DMS79 (cell line): ENCODE results near the gene PARD3.
A peak's percentile ranks its signal among the peaks of the same experiment; 100 is the strongest.

Experiments
- DNase-seq: peaks from one replicate; lab custom pipeline; 2025; lab: John Stamatoyannopoulos, UW

Gene PARD3

DNA sequence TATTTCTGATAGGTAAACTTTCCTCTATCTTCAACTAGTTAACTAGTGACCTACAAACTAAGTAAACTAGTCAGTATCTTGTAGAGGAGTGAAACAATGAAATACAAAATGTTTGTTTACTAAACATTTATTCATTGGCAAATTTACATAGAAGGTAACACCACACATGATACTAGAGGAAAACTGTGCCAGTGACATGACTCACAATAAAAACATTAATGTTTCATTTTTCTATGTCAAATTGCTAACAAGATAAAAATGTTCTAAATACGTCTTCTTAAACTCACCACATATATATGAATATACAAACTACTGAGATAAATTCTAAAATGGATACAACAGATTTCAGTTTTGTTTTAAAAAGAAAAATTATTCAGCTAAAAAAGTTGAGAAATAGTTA is 471.3 kb downstream of the PARD3 start:
- DNase-seq: no peak

DNA sequence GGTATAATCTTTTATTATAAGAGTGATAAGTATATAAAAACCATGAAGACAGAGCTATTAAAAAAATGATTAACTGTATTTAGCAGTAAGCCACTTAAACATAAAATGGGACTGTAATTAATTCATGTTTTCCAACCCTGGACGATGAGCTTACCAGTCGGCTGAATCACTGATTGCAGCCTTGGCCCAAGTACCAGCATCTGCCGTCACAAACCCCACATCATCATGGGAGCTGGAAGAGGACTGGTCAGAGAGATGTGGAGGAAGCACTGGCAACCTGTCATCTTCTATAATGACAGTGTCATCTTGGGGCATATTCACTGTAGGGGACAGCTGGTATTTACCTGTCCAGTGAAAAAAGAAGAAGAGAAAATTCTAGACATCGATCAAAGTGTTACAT is 473.6 kb downstream of the PARD3 start:
- DNase-seq: no peak

DNA sequence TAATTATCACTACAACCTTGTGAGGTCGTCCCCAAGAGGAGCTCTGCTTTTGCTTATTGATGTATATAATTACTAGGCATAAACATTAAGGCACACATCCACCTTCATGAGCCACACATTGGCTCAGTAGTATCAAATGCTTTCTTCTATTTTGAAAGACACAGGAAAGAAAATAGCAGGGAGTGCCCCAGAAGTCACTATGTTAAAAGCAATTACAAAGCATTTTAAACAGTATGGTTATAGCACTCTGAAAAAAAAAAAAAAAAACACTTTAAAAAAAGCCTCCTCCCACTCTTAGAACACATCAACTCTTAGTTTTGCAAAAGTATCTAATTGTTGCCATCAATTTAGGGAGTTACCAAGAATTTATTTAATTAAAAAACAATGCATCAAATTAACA is 474.2 kb downstream of the PARD3 start:
- no peak for DNase-seq

DNA sequence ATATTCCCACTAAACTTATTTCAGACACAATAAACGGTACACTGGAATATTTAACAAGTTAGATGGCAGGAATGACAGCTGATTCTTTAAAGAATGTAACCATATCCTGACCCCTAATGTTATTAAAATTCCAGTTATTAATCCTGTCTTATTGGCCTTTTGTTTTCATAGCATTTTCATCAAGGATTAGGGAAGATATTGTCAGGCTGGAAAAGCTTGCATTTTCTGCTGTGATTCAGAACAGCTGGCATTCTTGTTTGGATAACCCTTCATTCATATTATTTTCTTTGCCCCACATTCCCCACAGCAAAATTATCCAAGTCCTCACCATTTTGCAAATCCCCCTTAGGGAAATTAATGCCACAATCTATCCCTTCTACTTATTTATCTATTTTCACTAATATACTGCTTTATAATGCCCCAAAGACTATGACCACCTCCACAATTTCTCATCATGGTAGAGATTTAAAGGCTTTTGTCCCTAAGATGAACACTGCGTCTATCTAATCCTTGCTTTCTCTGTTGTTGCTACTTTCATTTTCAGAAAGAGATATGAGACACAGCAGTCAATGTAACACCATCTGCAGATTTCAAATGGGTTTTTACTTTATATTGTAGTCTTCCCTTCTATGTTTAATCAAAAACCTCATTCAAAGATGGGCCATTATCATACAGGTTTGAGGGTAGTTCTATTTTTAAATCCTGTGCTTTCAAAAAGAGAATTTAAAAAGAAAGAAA is 475.1 kb downstream of the PARD3 start:
- DNase-seq: no peak

DNA sequence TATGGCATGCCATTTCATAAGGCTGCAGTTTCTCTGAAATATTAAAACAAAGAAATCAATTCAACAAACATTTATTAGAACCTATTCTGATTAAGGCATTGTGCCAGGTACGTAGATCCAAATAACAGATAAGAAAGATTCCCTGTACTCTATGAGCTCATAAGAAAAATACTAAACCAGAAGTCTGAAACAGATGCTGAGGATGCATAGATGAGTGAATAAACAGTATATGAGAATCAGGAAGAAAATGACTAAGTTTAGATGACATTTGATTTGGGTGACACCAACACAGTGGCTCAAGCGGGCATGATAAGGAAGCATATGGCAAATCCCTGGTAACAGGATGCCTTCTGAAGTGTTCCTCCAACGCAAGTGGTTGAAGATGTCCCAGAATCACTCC is 477.2 kb downstream of the PARD3 start:
- DNase-seq: no peak

DNA sequence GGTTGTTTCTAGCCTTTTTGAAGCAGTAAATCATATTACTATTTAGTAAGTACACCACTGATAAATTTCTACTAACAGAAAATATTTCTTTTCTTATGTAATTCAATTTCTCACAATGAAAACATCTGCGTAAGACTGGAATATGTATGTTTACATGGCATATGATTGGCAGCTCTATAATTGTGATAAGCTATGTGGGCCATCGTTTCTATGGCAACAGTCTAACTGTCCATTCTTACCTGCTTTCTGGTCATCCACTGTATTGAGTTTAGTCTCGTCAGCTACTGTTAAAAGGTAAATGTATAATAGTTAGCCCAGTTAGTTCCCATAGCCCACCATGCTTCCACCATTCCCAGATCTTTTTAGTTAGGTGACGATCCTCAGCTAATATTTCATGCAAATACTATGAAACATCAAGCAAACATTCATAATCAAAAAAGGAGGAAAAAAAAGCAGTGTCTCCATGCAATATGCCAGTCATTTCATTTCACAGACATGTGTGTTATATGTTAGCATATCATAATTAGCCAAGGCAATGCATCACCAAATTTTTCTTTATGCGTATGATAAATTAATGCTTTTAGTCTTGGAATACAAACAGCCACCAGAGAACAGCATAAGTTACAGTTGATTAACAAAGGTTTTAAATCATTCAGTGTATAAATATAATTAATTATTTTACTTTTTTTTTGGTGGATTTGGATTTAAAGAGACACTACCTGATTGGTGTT is 479.0 kb downstream of the PARD3 start:
- no peak for DNase-seq

DNA sequence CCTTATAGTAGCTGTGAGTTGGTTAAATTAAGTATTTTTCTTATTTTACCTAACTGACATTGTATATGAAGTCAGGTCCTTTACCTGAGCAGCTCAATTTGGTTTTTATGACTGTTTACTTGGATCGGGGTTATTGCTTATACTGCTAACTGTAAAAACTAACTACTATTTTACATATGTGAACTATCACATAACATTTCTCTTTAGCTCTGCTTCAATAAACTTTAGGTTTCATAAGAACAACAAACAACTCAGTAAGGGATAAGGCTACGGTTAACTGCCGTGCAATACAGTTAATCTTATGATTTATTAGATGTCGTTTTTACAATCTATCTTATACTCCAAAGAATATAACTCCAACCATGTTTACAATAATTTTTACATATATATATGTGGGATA is 480.2 kb downstream of the PARD3 start:
- DNase-seq: no peak

DNA sequence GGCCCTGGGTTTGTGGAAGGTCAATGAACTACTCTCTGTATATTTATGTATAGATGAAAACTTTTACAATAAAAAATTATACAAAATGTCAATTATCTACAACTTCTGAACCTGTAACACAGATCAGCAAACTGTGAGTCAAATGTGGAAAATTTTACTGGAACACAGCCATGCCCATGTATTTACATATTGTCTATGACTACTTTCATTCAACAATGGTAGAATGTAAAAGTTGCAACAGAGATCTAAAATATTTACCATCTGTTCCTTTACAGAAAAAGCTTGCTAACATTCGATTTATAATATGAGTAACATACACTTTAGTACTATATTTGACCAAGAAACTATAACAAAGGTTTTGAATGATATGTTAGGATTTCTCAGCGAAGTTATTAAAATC is 481.6 kb downstream of the PARD3 start:
- no peak for DNase-seq

DNA sequence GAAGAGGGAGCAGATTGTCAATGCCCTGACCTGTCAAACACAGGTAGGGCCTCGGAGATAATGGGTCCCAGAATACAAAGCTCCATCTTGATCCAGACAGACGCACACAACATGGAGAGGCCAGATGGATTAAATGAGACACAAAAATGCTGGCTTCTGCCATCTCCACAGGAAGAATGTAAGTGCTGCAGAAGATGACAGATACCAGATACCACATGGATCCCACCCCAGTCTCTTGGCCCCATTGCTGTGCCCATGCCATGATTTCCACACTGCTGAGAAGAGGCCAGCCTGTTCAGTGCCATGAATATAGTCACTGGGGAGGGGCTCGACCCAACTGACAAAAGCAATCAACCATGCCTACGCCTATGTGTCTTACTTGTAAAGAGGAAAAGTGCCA is 487.9 kb downstream of the PARD3 start:
- no peak for DNase-seq

DNA sequence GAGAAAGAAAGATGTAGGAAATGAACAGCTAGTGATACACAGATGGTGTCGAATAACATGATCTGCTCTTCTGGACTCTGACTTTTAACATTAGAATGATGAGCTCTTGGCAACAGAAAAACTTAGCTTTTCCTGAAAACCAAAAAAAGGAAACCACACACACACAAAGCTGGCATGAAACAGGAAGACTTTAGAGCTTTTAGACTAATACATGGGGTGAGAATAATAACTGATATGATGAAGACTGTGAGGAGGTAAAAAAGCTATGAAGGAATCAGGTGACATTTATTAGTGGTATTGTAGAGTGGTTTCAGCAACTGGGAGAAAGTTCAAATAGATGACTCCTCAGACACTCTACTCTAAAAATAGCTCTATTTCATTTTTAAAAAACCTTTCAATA is 491.9 kb downstream of the PARD3 start:
- no peak for DNase-seq

DNA sequence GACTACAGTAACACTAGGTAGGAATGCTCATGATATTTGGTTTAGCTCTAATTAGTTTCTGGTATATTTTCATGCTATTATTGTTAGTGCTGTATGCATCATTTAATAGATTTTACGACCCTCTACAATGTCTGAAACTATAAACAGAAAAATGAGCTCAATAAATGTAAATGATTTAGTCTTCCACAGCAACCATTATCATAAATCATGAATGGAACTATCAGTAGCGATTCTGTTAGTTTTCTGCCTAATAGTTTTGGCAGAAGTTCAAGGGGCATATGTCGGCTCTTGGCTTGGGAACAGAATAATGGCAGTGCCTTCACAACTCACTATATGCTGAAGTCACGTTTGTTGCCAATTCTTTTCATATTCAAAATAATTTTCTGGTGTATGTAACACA is 494.8 kb downstream of the PARD3 start:
- DNase-seq: peak; percentile 1

DNA sequence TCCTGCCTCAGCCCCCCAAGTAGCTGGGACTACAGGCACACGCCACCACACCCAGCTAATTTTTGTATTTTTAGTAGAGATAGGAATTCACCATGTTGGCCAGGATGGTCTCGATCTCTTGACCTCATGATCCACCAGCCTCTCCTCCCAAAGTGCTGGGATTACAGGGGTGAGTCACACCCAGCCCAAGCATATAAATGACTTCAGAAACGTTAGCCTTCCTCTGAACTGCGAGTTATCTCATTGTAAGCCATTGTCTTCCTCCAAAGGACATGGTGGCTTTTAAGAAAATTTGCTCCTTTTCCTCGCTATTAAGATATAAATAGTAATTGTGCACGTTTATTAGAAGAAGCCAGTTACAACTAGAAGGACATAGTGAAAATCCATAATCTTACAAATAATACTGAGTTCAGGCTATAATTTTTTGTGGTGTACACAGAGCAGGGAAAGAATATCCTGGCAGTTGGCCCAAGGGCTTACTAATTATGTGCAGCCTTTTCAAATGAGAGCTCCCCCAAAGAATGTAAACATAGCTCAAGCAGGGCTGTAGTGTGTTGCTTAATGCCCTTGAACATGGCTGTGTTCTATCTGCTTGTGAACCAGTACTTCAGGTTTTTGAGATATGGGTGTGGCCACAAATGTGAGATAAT is 495.8 kb downstream of the PARD3 start:
- peak; percentile 65 for DNase-seq

DNA sequence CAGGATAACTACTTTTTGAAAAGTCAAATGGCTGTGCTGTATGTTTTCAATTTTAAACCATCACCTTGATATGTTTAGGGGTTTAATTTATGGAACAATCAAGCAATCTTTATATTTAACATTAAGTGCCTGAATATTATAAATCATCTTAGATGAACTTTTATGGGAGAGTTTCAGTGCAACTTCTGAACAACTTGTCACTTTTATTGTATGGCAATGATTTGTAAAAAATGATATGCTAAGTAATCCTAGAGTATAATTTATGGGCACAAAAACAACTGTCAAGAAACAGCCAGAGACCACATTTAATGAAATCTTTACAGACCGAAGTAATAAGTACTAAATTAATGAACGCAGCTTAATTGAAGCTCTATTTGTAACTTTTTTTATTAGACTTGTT is 498.9 kb downstream of the PARD3 start:
- DNase-seq: no peak

DNA sequence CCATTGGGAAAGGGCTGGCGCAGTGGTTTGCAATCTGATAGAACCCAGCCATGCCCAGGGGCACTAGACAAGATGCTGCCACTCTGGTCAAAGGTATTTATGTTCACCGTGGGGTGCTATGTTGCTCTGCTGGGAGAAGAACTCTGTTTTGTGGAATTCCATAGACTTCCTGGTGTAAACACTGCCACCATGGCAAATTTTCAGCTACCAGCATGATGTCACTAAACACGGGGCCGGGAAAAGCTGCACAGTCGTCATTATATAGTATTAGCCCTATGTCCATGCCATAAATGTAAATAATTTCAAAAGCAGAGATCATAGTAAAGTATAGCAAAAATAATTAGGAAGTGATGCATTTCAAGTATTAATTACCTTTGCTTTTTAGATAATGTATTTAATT is 500.6 kb downstream of the PARD3 start:
- no peak for DNase-seq

DNA sequence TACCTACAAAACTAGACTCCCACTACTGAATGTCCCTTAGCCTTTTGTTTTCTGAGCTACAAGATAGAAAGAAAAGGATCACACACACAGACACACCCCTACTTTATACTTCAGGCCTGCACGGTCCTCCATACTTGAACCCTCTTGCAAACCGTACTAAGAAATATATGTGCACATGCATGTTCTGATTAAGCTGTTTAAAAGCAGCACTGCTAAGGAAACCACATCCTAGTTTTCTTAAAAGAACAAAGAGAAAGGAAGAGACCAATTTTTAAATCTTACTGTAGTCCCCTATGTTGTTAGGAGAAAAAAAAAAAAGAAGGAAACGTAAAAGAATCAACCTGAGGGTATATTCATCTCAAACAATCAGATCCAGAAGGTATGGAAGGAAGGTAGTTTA is 501.2 kb downstream of the PARD3 start:
- no peak for DNase-seq

DNA sequence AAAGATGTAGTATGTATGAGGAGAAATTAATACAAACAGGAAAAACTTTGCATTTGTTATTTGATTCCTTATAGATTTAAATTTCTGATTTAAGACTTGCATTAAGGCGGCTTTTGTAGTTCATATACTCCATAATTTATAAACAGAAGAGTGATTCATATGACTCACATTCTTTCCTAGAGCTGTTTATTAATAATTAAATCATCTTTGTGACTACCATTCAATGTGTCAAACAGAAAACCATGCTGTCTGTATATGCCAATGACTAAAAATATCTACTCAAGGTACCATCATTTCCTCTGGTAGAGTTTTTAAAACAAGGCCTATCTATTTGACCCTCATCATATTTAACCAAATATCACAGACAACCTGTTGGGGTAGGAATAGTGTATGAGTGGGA is 501.7 kb downstream of the PARD3 start:
- DNase-seq: no peak

DNA sequence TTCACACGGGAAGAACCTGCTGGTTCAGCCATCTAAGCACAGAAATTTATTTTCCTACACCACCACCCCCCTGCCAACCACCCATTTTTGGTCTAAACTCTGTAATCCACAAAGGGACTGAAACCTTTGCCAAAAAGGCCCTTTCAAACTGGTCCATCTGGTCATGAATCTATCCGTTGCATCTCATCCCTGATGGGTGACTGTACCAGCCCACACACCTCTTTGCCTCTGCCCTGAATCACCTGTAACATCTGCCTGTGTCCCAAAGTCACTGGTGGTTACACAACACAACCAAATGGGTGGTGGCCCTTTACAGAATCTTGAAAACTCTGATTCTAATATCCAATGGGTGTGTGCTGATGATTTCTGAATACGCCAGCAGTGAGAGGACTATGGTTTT is 503.4 kb downstream of the PARD3 start:
- DNase-seq: no peak

DNA sequence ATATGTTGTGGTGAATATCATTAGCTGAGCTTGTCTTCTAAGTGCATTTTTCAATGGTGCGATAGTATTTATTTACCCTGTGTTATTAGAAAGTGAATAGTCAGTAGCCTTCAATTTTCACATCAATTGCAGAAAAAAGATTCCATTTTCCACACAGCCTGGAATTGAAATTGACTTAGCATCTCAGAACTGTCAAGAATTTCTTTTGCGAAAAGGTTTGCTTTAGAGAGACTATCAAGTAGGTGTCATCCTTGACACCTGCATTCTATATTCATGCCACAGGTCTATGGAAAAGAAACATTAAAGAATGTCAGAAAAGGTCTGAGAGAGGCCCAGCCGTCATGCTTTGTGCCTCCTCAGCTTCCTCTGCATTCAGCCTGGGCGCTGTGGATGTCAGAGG is 504.9 kb downstream of the PARD3 start:
- DNase-seq: no peak

DNA sequence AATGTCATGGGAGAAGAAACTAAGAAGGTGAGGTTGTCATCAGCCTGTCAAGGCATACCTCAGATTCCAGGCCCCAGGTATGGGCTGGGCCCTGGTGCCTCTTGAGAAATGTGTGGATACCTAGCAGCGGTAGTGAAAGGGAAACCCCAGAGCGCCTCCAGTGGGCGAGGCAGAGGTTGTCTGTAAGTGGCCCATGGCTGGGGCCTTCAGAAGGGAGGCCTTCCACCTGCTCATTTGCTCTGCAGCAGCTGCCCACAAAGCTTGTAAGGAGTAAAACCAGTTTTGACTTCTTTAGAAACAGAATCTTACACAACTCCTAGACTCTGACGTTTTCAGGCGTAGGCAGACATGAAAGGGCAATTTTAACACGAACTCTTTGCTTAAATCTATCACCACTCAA is 509.9 kb downstream of the PARD3 start:
- no peak for DNase-seq

DNA sequence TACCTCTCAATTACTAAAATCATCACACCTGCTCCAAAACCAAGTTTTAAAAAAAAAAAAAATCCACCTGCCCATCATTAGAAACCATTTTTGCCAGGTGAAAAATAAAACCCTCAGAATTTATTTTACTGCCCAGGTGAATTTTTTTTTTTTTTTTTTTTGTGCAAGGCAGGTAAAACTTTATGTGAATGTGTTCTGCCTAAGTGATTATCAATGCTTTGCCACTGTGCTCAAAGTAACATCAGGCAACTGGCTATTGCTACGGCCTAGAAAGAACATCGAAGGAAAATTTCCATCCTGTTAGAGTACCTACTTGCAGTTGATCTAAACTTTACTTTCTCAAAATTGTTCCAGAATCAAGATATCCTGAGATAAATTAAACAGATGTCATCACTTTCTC is 512.1 kb downstream of the PARD3 start:
- DNase-seq: no peak

DNA sequence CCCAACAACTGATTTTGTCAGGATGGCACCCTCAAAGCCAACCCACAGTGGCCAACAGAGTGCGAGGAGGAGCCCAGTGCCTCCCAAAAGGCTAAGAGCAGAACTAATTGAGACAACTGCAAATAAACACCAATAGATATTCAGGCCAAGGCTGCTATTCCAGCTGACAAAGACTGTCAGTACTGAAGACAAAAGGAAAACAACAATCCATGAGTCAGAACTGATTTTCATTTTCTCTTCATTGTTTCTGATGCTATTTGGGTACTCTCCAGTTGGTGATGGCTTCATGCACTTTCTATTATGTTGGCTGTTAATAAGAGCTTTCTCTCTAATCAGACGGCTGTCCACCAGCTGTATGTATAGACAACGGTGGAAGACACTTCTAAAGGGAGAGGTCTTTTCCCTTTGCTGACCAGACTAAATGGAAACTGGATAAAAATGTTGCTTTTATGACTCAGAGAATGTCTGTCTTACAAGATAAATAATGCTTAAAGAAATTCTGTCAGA is 515.9 kb downstream of the PARD3 start:
- DNase-seq: no peak

DNA sequence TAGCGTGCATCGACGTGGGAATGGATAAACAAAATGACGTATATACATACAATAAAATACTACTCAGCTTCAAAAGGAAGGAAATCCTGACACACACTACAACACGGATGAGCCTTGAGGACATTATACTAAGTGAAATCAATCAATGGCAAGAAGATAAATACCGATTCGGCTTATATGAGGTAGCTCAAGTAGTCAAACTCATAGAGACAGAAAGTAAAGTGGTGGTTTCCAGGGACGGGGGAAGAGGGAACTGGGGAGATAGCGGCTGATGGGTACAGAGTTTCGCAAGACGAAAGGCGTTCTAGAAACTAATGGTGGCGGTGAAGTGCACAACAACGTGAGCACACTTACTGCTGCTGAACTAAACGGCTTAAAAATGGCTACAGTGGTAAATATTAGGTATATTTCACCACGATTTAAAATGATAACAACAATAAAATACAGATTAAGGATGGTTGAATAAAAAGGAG is 516.7 kb downstream of the PARD3 start:
- no peak for DNase-seq
